ENCODE data around the gene TAS2R38.

DNA sequence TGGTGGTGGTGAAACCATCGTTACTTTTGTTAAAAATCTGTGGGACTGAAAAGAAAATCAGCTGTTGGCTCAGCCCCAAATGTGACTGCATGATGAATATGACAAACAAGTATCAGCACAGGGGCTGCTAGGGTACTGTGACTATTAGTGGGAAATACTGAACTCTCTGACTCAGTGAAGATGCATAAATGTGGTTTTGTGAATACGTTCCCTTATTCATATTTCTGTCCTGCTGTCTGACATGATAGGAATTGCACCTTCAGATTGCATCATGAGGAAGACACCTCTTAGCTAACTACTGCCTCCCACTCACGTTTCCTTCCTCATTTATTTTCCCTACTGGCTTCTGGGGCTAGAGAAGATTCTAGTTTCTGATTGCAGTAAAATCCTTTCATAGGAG, 28.2 kb downstream of the TAS2R38 start:
- TF ChIP-seq ZNF274 (IDR thresholded peaks at IDR 0.05; ENCODE audit: low read depth, low read length) (no peak), SUZ12 (IDR thresholded peaks at IDR 0.05; ENCODE audit: extremely low read depth, insufficient read depth, insufficient read length) (no peak)
